T follicular helper cell (primary cell): Measurements from ENCODE around the gene PEX5L.

Source experiments
- DNase-seq: peaks from one replicate; pipeline ENCODE4 v3.0.0-alpha.2; 2020; ENCODE audit warnings: low read depth

Gene PEX5L

DNA sequence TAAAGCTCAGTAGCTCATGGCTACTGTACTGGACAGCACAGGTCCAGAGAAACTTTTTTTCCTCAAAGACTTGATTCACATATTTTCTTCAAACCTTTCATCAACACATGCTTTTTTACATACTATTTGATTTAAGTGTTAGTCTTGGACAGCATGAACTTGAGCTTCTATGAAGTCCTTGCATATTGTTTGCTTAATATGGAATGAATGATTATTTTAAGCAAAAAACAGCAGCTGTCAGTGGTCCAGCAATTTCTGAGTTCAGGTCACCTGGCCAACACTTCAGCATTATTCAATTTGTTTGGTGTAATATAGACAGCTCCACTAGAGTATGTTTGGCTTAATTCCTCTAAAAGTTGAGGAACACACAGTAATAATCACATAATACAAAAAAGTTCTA, 141.4 kb downstream of the PEX5L start:
- no peak for DNase-seq

DNA sequence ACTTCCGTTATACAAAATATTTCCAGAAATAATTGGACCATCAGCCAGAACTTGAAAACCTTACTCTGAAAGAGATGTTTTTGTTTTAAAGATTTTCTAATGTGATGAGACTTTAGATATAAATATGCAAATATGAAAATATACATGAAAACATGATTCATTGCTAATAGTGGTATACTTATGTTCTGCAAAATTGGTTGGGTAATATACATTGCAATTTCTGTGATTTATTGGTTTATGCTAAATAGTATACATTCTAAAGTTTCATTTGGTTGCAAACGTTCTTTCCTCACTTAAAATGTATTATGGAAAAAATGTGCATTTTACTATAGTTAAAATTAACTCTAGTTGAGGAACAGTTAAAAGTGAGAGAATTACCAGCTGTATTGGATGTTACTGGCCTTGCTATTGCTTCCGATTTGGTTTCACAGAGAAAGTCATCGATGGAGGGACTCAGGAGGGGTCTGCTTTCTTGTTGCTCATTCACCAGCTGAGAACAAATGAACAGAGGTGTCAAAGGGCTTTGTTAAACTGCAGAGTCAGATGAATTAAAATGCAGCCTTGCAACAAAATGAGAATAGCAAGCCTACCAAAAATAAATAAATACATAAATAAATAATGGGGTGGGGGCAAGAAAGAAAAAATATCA, 149.3 kb downstream of the PEX5L start:
- DNase-seq = no peak

DNA sequence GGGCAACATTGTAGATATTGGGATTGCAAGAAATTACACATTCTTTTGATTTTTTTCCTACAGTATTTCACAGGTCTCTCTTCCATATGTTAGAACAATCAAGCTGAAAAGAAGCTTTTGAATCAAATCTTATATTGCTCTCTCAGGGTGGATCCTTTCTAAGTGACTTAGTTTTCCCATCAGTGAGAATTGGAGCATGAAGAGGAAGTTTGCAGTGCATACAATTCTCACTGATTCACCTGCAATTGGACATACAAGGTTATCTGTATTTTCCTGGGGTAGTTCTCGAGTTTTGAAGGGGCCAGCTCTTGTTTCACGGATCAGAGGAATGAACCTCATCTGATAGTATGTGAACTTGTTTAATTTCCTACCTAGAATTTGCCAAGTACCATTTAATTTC, 150.8 kb downstream of the PEX5L start:
- DNase-seq = no peak

DNA sequence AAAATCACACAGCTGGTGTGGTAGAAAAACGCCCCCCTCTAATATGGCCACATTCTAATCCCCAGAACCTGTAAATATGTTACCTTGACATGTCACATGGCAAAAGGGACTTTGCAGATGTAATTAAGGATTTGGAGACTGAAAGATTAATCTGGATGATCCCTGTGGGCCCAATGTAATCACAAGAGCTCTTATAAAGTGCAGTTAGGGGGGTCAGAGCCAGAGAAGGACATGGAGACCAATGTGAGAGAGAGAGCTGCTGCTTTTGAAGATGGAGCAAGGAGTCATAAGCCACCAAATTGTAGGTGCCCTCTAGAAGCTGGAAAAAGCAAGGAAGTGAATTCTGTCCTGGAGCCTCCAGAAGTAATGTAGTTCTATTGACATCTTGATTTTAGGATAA, 152.6 kb downstream of the PEX5L start:
- DNase-seq = no peak

DNA sequence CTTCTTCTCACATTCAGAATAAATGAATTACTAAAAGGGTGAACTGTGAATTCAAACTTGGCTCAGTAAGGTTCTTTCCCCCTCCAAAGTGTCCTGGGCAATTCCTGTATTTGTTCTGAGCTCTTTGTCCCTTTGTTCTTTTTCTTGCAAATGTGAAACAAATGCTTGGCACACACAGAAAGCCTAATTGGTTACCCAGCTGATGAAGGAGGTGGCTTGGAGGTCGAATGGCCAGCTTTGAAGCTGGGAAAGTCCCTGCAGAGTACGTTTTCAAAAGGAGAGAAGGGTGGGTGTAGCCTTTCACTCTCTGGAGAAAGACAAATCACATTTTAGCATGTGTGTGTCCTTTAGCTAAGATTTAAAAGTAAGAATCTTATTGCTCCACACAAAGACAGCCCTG, 154.4 kb downstream of the PEX5L start:
- no peak for DNase-seq

DNA sequence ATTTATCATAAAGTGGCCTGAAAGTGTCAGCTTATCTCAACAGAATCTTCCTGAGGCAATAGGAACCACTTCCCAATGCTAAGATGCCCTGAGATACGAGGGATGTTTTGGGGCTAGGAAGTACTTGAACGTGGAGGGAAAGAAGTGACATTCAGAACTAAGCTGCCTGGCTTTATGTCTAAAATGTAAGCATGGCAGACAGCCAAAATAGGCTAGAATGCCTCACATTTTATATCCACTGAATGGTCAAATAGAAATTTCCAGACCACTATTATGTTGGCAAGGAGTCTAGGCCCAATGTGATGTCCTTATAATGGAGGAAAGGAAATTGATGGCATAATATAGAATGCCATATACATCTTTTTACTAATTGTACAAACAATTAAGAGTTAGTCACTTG, 154.9 kb downstream of the PEX5L start:
- DNase-seq = no peak

DNA sequence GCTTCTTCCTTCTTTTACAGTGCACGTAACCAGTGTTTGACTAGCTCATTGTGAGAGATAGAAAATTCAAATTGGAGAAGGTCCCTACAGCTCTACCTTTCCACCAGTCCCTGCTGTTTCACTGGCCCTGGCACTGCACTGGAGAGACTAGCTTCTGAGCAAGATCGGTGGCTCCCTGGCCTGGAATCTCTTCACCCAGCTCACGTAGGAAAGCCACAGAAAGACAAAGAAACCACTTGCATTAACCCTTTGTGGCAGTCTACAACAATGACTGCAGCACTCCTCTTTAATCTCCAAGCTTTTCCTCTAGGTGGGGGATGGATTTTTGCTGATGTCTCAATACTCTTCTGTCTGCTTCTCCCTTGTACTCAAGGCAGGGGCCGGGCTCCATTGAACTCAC, 155.9 kb downstream of the PEX5L start:
- DNase-seq = no peak

DNA sequence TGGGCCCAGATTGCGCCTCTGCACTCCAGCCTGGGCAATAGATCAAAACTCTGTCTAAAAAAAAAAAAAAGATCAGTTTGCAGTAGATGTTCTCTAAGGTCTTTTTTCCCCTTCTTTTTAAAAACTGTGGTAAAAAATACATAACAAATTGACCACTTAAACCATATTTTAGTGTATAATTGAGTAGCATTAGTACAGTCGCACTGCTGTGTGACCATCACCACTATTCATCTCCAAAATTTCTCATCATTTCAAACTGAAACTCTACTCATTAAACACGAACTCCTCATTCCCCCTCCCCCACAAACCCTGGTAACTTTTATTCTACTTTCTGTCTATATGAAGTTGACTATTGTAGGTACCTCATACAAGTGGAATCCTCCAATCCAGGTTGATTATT, 160.3 kb downstream of the PEX5L start:
- no peak for DNase-seq

DNA sequence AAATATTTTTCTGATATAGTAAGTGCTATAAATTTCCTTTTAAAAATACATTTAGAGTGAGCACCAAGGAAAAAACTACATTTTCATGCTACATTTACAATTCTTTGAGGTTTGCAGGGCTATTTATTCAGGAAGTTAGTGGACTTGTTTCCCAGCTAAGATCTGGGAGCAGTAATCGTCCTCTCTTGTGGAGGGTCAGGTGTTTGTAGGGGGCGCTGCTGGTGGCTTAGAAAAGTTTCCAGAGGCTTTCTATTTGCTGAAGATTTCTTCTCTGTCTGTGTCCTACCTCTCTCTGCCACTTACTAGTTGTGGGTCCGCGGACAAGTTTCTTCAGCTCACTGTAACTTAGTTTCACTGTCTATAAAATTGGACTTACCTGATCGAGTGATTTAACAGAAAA, 163.9 kb downstream of the PEX5L start:
- DNase-seq = no peak

DNA sequence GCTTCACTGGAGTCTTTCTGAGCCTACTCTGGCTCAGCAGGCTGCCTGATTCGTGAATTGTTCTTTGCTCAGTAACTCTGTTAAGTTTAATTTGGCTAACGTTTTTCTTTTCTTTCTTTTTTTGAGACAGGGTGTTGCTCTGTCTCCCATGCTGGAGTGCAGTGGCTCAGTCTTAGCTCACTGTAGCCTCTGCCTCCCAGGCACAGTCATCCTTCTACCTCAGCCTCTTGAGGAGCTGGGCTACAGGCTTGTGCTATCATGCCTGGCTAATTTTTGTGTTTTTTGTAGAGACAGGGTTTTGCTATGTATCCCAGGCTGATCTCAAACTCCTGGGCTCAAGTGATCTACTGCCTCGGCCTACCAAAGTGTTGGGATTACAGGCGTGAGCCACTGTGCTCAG, 165.0 kb downstream of the PEX5L start:
- no peak for DNase-seq

DNA sequence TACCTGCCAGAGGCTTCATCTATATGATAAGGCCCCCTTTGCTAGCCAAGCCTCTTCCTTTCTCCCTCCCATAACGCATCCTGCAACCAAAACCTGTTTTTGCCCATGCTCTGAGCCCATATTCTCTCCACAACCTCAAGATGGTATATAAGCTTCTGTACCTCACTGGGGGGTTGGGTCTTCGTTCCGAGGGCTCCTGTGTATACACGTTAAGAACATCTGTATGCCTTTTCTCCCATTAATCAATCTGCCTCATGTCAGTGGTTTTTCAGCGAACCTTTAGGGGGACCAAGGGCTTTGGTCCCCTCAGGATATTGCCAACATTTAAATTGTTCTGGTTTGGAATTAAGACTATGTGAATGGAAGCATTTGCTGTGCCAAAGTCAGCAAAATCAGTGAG, 168.0 kb downstream of the PEX5L start:
- no peak for DNase-seq

DNA sequence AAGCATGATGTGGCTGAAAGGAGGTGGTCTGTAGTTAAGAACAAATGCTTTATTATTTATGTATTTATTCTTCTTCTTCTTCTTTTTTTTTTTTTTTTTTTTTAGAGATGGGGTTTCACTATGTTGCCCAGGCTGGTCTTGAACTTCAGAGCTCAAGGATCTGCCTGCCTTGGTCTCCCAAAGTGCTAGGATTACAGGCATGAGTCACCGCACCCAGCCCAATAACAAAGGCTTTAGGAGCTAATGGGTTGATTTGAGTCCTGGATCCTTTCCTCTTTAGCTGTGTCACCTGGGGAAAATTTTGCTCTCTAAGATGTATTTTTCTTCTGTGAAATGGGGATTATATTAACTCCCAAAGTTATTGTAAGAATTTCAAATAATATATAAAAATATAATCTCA, 168.8 kb downstream of the PEX5L start:
- no peak for DNase-seq

DNA sequence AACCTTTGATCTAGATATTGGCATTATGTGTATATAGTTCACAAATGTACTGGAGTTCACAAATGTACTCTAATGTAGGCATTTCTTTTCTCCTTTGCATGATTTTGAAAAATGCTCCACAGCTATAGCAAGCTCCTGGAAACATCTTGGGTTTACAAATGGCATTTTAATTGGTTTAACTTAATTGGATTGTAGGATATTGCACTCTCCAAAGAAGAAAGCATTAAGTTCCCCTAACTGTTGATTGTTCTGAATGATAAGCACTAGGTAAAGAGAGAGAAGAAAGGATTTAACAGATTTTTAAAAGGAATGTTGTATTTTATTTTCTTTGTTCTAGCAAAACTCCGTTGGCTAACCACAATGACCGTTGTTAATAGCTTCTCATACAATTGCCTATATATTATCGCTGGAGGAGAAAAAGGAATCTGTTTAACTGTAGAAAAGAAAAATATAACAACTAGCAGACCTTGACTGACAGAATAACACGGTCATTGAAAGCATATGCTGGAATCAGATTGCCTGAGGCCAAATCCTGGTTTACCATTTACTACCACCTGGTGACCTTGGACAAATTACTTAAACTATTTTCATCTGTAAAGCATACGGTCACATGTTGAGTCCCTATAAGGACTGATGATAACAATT, 170.8 kb downstream of the PEX5L start:
- no peak for DNase-seq

DNA sequence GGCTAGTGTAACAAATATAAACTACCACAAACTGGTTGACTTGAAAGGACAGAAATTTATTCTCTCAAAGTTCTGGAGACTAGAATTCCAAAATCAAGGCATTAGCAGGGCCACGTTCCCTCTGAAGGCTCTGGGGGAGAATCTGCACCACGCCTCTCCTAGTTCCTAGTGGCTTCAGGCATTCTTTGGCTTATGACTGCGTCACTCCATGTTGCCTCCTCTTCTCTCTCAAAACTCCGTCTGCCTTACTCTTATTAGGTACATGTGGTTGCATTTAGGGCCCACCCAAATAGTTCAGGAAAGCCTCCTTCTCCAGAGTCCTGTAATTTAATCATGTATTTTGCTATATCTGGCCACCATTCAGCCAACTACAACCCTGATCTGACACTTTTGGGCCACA, 174.8 kb downstream of the PEX5L start:
- no peak for DNase-seq

DNA sequence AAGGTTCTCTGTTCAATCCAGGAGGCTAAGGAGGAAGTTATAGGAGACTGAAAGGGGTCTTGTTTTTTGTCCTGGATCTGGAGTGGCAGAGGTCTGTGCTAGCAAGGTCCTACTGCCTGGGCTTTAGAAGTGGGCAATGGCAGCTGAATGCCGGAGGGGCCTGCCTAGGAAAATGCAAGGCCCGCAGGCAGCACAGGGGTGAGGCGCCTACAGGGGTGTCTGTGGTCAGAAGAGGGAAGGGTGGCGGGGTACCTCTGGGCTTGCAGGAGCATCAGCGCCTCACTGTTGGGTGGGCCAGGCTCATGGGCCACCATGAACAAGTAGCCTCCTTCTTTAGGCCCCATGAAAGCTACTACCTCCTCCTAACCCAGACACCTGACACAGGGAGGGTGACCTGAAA, 175.4 kb downstream of the PEX5L start:
- DNase-seq = no peak

DNA sequence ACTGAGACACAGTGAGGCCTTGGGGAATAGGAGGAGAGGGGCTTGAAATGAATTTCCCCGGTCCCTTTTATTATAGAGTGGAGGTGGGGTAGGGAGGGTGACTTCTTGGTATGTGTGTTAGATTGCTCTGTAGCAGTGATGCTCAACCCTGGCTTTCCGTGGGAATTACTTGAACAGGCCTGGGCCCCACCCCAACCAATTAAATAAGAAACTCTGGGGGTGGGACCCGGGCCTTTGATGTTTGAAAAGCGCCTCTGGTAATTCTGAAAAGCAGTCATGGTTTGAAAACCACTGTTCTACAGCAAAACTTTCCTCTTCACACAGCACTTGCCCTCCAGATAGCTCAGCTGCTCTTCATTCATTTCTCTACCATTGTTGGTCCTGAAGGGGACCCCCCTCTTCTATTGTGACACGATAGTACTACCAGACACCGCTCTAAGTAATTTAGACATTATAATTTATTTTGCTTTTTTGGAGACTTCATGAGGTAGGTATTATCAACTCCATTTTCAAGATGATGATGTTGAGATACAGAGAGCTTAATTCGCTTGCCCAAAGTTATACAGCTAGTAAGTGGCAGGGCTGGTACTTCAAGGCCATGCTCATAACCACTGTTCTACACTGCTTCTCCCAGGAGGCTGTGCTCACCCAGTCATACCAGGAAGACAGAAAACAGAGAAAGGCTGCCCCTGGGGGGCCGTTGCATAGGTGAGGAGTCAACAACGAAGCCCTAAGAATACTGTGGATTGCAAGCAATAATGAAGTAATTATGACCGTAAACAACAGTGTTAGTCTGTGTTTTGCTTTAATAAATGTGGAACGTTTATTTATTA, 176.2 kb downstream of the PEX5L start:
- no peak for DNase-seq

DNA sequence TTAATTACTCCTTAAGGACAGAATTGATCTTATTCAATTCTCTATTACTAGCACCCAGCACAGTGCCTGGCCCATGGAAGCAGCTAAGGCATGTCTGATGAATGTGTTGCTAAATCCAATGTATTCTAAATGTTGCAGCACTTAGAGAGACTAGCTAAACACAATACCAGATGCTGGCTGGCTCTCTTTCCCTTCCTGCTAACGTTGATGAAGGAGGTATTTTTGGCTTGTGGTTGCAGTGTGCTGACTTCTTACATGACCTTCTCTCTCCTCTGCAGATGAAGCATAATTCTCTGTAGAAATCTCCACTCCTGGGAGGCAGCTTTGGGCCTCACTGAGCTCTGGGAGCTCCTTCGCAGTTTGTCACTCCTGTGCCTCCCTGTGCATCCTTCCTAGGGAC, 183.6 kb downstream of the PEX5L start:
- no peak for DNase-seq

DNA sequence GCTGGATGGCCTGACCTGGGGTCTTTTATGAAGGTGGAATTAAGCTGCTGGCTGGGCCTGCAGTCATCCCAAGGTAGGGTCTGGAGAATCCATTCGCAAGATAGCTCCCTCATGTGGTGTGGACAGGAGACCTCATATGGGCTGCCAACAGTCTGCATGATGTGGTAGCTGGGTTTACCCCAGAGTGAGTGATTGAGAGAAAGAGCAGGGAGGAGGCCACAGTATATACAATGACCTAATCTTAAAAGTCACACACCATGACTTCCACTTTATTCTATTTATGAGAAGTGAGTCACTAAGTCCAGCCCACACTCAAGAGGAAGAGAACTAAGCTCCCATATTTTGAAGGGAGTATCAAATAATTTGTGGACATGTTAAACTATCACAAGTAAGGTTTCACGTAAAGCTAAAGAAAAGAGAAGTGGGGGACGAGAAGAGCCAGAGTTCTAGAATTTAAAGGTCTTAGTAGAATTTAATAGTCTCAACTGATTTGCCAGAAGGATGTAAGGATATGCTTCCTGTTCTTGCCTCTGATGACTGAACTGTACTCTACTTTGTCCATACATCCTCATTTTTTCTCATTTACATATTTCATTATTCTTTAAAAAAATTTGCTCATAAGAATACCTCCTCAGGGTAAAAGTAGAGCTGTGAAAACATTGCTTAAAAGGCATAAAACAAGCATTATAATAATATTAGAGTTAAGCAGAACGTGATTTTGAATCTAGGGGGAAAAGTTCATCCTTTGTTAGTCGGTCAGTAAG, 184.4 kb downstream of the PEX5L start:
- DNase-seq = no peak

DNA sequence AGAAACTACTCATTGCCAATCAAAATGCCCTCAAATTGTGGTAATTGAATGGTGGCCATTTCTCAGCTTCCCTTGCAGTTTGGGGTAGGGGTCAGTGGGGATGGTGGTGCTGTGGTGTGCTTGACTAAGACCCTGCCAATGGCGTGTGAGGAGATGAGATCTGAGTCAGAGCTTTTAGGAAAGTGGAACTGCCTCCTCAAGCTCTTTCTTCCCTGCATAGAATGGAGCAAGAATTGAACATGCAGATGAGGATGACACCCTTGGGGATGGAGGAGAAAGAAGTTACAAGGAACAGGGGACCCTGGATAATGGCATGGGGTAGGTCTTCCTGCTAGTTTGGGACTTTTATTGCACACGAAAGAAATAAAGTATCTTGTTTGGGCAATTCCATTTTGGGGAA, 188.0 kb downstream of the PEX5L start:
- no peak for DNase-seq

DNA sequence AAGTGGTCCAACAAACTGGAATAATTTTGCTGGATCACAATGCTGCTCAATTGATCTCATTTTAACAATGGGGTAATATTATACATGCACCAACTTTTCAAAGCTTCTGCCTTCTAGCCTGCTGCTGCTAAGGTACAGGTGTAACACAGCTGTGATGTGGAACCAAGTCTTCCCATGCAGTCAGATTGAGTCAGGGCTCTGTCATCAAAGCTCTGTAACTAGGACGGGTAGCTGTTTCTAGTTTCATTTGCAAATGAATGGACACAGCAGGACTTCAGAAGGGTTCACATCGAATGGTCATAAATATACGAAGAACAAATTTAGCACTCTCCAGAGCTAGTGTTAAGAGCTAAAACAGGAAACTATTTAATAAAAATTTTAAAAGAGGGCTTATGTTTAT, 194.7 kb downstream of the PEX5L start:
- DNase-seq = no peak

DNA sequence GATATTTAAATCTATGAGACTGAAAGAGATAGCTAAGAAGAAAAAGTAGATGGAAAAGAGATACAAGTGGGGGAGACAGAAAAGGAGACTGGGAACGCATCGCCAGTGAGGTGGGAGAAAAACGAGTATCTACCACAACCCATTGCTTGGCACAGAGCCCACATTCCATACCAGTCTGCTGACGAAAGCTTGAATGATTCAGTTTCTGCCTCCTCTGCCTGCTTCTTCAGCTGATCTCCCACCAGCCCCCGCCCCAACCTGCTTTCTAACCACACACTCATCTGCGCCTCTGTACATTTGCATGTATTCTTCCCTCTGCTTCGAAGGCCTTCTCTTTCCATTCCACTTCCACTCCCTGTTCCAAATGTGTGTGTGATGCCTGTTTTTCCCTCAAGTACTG, 195.8 kb downstream of the PEX5L start:
- no peak for DNase-seq

DNA sequence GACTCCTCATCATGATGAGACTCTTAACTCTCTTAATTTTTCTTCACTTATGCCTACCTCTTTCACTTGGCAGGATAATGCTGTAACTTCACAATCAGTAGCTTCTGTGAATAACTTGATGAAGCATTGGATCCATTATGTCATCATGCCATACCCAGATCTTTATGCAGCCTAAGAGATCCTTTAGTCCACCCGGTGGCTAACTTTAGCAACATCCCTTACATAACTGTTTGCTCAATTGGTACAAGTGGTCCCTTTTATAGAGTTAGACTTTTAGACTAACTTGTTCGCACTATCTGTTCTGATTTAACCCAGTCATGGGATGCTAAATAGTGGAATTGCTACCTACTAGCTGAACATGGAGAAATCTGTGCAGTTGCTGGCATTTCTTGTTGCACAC, 199.4 kb downstream of the PEX5L start:
- no peak for DNase-seq

DNA sequence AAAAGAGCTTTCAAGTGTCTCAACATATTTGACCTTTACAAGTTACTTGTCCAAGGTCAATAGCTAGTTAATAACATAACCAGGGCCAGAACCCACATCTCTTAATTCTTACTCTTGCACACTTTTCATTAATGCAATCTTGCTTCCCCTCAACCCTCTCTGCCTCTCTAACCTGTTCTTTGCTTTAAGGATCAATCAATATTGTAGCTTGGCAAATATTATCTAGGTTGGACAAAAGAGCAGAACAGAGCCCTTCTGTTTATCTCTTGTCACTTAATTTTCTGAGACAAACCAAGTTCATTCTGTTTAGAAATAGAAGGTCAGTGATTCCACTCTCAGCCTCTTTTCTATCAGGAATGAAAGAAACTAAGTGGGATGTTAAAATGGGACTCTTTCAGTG, 203.4 kb downstream of the PEX5L start:
- no peak for DNase-seq
